Adrenal gland (tissue), 12 donors: ENCODE data around the gene DTX1. TPM values are rescaled to one million over a fixed set of nuclear protein-coding genes. Genes with fewer than 3 reads are reported as not detected.

Experiments used
- DNase-seq, 7 donors: peaks; one replicate each; pipeline ENCODE4 v3.0.0-alpha.2; 2019 to 2020
- H3K27ac ChIP-seq, 5 donors: fragments of 200-600 bp; sonication (generic) in 4 of 5; 1 replicate in 3 of 5; 2 replicates in 2 of 5; pipeline versions ENCODE4 v1.5.1 to v1.8.0; 2016 to 2020; ENCODE audit warnings: mild to moderate bottlenecking in 1 of 5
- H3K27me3 ChIP-seq: fragments of 200-600 bp; 2 replicates; pipeline ENCODE4 v1.8.0; 2021
- H3K36me3 ChIP-seq, 2 donors: fragments of 200-600 bp; replicated peaks in 1 of 2; 1 replicate in 1 of 2; 2 replicates in 1 of 2; pipeline versions ENCODE4 v1.5.1 to v1.8.0; 2018 to 2022
- H3K4me1 ChIP-seq, 2 donors: fragments of 200-600 bp; replicated peaks in 1 of 2; 1 replicate in 1 of 2; 2 replicates in 1 of 2; pipeline versions ENCODE4 v1.5.1 to v1.8.0; 2018 to 2021
- H3K4me3 ChIP-seq, 4 donors: fragments of 200-600 bp; sonication (generic) in 3 of 4; one replicate each; pipeline ENCODE4 v1.5.1; 2016 to 2018
- H3K9me3 ChIP-seq, 3 donors: fragments of 200-600 bp; sonication (generic) in 1 of 3; replicated peaks in 1 of 3; 1 replicate in 2 of 3; 2 replicates in 1 of 3; pipeline versions ENCODE4 v1.5.1 to v1.8.0; 2016 to 2021
- CTCF ChIP-seq, 6 experiments: fragments of 450-650 bp in 4 of 6; fragments of 200-600 bp in 2 of 6; sonication (generic) in 1 of 6; IDR thresholded peaks; 1 replicate in 5 of 6; 2 replicates in 1 of 6; pipeline versions ENCODE4 v1.5.1 to v1.8.0; 2016 to 2021; ENCODE audit warnings: antibody characterized with exemption in 6 of 6, mild to moderate bottlenecking in 2 of 6, moderate library complexity in 1 of 6
- POLR2A ChIP-seq, 2 donors: fragments of 450-650 bp; IDR thresholded peaks; one replicate each; pipeline ENCODE4 v1.6.1; 2017; ENCODE audit warnings: antibody characterized with exemption in 2 of 2, mild to moderate bottlenecking in 2 of 2, moderate library complexity in 1 of 2
- WGBS, 4 donors: extraction: QIAGEN DNeasy Blood & Tissue Kit in 2 of 4; methylation state at CpG; one replicate each; pipeline versions ENCODE4 v1.1.5 to v1.1.7; 2013 to 2017; 5-methylcytosine and 5-hydroxymethylcytosine counted together
- intact Hi-C, 2 donors: fragments of 100-400 bp; cut with DNase I; formaldehyde crosslinking; loops; one replicate each; pipeline versions ENCODE4 v1.14.1 to v1.15.0; 2022 to 2023
- polyA plus RNA-seq, 3 donors: library from polyadenylated mRNA; stranded (reverse); fragments of 200-250 nt in 2 of 3; fragments of 350-450 nt in 1 of 3; fragmentation: Illumina TruSeq in 1 of 3; extraction: RNeasy Lipid Tissue Mini Kit (QIAGEN cat#74804) in 1 of 3; gene quantifications; one replicate each; pipeline ENCODE4 v1.2.3, GENCODE V29; 2013 to 2014
- total RNA-seq, 9 donors: library from RNA; depleted of rRNA in 4 of 9; stranded (reverse); fragments of >200 nt in 4 of 9; fragments of 120-200 nt in 1 of 9; fragmentation: NEBNext Ultra II Directional in 1 of 9; extraction: Animal tissue kit (Norgen Biotek cat#: 25700) in 1 of 9; gene quantifications; one replicate each; pipeline versions ENCODE4 v1.1.0 to v1.2.4, GENCODE V29; 2013 to 2023
- donor health status: healthy with polysubstance abuse.
- donor health status: Bipolar disorder and iron deficiency.
- donor health status: DM: yes; HTN: yes; CAD: no.
- donor health status: DM: no; HTN: no; CAD: no.
- donor health status: DM: no; HTN: no; CAD: no.
- donor health status: DM: yes; HTN: yes; CAD: no.

DTX1 gene
- total and polyA plus RNA-seq, 12 donors, result 1.3 to 20.0 (median 6.9) TPM

DNA sequence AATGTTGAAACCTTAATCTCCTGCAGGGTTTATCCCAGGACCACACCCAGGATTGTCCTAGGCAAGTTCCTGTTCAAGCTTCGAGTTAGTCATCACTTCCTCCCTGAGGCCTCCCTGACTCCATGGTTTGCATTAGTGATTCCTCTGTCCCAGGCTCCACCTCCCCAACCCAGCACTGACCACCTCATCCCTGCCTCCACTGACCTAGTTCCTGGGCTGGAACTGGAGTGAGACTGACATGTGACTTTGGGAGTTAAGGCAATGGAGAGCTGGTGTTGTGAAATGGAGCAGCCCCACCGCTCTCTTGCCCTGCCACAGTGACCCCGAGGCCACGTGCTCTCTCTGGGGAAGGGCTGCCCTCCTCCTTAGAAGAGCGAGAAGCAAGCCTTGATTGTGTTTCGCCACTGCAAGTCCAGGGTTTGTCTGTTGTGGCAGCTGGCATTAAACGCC is 15.8 kb upstream of the DTX1 start:
- 44 to 57% (median 49%) methylated on average over 7 of the region's 7 CpGs for whole genome bisulfite sequencing, 4 donors
- TF ChIP-seq CTCF (IDR thresholded peaks at IDR 0.05), result no peak
- TF ChIP-seq POLR2A (IDR thresholded peaks at IDR 0.05), result no peak

DNA sequence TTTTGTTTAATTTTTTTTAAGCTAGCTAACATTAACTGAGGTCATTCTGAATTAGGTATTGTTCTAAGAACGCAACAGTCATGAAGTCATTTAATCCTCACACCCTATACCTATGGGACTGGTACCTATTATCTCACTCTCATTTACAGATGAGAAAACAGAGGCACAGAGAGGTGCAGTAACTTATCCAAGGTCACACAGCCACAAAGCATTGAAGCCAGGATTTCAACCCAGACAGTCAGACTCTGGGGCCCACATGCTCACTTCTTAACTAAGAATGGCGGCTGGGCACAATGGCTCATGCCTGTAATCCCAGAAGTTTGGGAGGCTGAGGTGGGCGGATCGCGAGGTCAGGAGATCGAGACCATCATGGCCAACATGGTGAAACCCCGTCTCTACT is 15.0 kb upstream of the DTX1 start:
- 70 to 92% (median 87%) methylated on average over 6 to 7 of the region's 7 CpGs for WGBS, 4 donors
- TF ChIP-seq POLR2A (IDR thresholded peaks at IDR 0.05), result no peak
- TF ChIP-seq CTCF (IDR thresholded peaks at IDR 0.05), result no peak
- Histone ChIP-seq H3K36me3 (no peaks in the 10 kb centered on the region), H3K4me1 (peaks cover 0 to 10% of the 10 kb centered on the region in 2 donors), H3K9me3 (no peaks in the 10 kb centered on the region), H3K27me3 (no peaks in the 10 kb centered on the region), H3K4me3 (no peak overlapping the region), H3K27ac (peak overlapping the region in 1 of 5 donors; percentile 58)
- intact Hi-C loops, result no loop called here
- DNase-seq, result no peak

More for the DNA sequence above, 15.8 kb upstream of the DTX1 start:
- DNase-seq, result peak in 6 of 7 donors; percentile 67 to 86 (median 72)
- H3K9me3 ChIP-seq, result no peaks in the 10 kb centered on the region
- intact Hi-C loops, result no loop called here
- no peak overlapping the region for H3K4me3 ChIP-seq
- H3K27ac ChIP-seq, result peak overlapping the region in 1 of 5 donors; percentile 58
- no peaks in the 10 kb centered on the region for H3K27me3 ChIP-seq
- no peaks in the 10 kb centered on the region for H3K36me3 ChIP-seq
- peaks cover 0 to 10% of the 10 kb centered on the region in 2 donors for H3K4me1 ChIP-seq

- Histone ChIP-seq H3K27me3 (no peaks in the 10 kb centered on the region), H3K36me3 (no peaks in the 10 kb centered on the region), H3K9me3 (no peaks in the 10 kb centered on the region), H3K4me3 (no peak overlapping the region), H3K4me1 (peaks cover 0 to 10% of the 10 kb centered on the region in 2 donors), H3K27ac (no peak overlapping the region)
- TF ChIP-seq CTCF (IDR thresholded peaks at IDR 0.05), result no peak
- TF ChIP-seq POLR2A (IDR thresholded peaks at IDR 0.05), result no peak
- no peak for DNase-seq
- intact Hi-C loops, result no loop called here
- 60 to 92% (median 65%) methylated on average over 5 to 8 of the region's 8 CpGs for WGBS, 4 donors
Observed at GRCh38 chr12:113043240-113043639, 13.3 kb upstream of the DTX1 start.

- intact Hi-C loops, result no loop called here
Observed at GRCh38 chr12:113044516-113044915, 12.0 kb upstream of the DTX1 start.

More at GRCh38 chr12:113044516-113044915, 12.0 kb upstream of the DTX1 start:
- Histone ChIP-seq H3K4me3 (no peak overlapping the region), H3K4me1 (peaks cover 0 to 10% of the 10 kb centered on the region in 2 donors), H3K27me3 (no peaks in the 10 kb centered on the region), H3K27ac (no peak overlapping the region), H3K9me3 (no peaks in the 10 kb centered on the region), H3K36me3 (no peaks in the 10 kb centered on the region)
- DNase-seq, result no peak
- 64 to 77% (median 75%) methylated on average over 3 of the region's 3 CpGs for WGBS, 4 donors
- TF ChIP-seq POLR2A (IDR thresholded peaks at IDR 0.05) (no peak), CTCF (IDR thresholded peaks at IDR 0.05) (no peak)
